K562 (cell line): ENCODE data around the gene MAD1L1. TPM values are rescaled to one million over a fixed set of nuclear protein-coding genes. Genes with fewer than 3 reads are reported as not detected.

Experiments
- CHD7 ChIP-seq: fragments of 200-600 bp; sonication (generic); IDR thresholded peaks from one replicate; pipeline ENCODE4 v1.6.1; 2012; ENCODE audit warnings: mild to moderate bottlenecking, low read depth, low read length, inconsistent platforms
- CSDE1 ChIP-seq, 2 experiments: fragments of 450-650 bp; IDR thresholded peaks; 2 replicates each; pipeline ENCODE4 v1.6.1; 2016; ENCODE audit warnings: mild to moderate bottlenecking in 1 of 2
- FOXP1 ChIP-seq: sonication (generic); formaldehyde crosslinking; IDR thresholded peaks from 2 replicates; pipeline ENCODE4 v1.8.0; 2022; ENCODE audit warnings: mild to moderate bottlenecking, missing genetic modification reagents
- PRDM10 ChIP-seq: fragments of 450-650 bp; IDR thresholded peaks from 2 replicates; pipeline ENCODE4 v1.6.1; 2018; ENCODE audit not compliant: partially characterized antibody
- RAD21 ChIP-seq, 2 experiments: fragments of 250-450 bp in 1 of 2; fragments of 450-650 bp in 1 of 2; sonication (Bioruptor Pico) in 1 of 2; formaldehyde crosslinking in 1 of 2; IDR thresholded peaks in 1 of 2; conservative IDR thresholded peaks in 1 of 2; 2 replicates each; pipeline versions ENCODE4 v1.4.0 to v1.8.0; 2020 to 2022; ENCODE audit warnings: mild to moderate bottlenecking in 2 of 2, moderate library complexity in 1 of 2
- SMAD1 ChIP-seq: fragments of 150-350 bp; IDR thresholded peaks from 2 replicates; pipeline ENCODE4 v1.6.1; 2014; ENCODE audit warnings: low read length, low read depth; ENCODE audit not compliant: partially characterized antibody
- polyA plus RNA-seq, 8 experiments: library from polyadenylated mRNA; depleted of rRNA in 4 of 8; stranded (reverse) in 5 of 8; unstranded in 3 of 8; fragments of >200 nt; fragmentation: Nextera tagmentation in 2 of 8; fragmentation: Illumina TruSeq in 1 of 8; extraction: Ambion mirVana in 2 of 8; extraction: Trizol in 1 of 8; gene quantifications; 2 replicates each; pipeline versions ENCODE4 v1.2.1 to v1.2.3, GENCODE V29; 2011 to 2014; ENCODE audit warnings: inconsistent platforms in 1 of 8, missing spikeins in 1 of 8
- total RNA-seq, 7 experiments: library from RNA; depleted of rRNA in 6 of 7; stranded (reverse); fragments of >200 nt in 6 of 7; fragmentation: Illumina TruSeq in 2 of 7; extraction: Trizol in 2 of 7; gene quantifications; 2 replicates each; pipeline versions ENCODE4 v1.2.1 to v1.2.3, GENCODE V29; 2011 to 2021; ENCODE audit warnings: low replicate concordance in 1 of 7
- TF ChIP-seq, protein P1 (sequence below): fragments of 450-650 bp; formaldehyde crosslinking; IDR thresholded peaks from 2 replicates; pipeline ENCODE4 v1.4.0; 2022; ENCODE audit warnings: missing genetic modification characterization
- TF ChIP-seq, protein P2 (sequence below): sonication (generic); formaldehyde crosslinking; IDR thresholded peaks from 2 replicates; pipeline ENCODE4 v1.8.1; 2023; ENCODE audit warnings: mild to moderate bottlenecking, missing genetic modification reagents, moderate library complexity

Gene MAD1L1
- total and polyA plus RNA-seq, 9 of the 15 experiments (the other 6 are each of a cell fraction or from before 2014, with no cell fraction given) = 1.7 to 89.7 (median 18.0) TPM

GRCh38 chr7:2022737-2023250 is 210.0 kb downstream of the MAD1L1 start (continued):
- TF ChIP-seq, protein P1, sequence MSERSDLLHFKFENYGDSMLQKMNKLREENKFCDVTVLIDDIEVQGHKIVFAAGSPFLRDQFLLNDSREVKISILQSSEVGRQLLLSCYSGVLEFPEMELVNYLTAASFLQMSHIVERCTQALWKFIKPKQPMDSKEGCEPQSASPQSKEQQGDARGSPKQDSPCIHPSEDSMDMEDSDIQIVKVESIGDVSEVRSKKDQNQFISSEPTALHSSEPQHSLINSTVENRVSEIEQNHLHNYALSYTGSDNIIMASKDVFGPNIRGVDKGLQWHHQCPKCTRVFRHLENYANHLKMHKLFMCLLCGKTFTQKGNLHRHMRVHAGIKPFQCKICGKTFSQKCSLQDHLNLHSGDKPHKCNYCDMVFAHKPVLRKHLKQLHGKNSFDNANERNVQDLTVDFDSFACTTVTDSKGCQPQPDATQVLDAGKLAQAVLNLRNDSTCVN = 0 out of 2 replicates have a peak, but pooled peaks have one; percentile 45
- TF ChIP-seq, protein P2, sequence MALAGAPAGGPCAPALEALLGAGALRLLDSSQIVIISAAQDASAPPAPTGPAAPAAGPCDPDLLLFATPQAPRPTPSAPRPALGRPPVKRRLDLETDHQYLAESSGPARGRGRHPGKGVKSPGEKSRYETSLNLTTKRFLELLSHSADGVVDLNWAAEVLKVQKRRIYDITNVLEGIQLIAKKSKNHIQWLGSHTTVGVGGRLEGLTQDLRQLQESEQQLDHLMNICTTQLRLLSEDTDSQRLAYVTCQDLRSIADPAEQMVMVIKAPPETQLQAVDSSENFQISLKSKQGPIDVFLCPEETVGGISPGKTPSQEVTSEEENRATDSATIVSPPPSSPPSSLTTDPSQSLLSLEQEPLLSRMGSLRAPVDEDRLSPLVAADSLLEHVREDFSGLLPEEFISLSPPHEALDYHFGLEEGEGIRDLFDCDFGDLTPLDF (CRISPR knock-in tag) = no peak
- TF ChIP-seq PRDM10 = no peak
- peak; percentile 86 for TF ChIP-seq SMAD1
- TF ChIP-seq CSDE1 (IDR thresholded peaks at IDR 0.05) = 0 out of 4 replicates have a peak, but pooled peaks of 1 of the 2 experiments have one; percentile 40
- TF ChIP-seq CHD7 = no peak
- TF ChIP-seq FOXP1 = no peak
- TF ChIP-seq RAD21 (CRISPR knock-in tag; conservative IDR thresholded peaks at IDR 0.05 in 1 of 2, IDR thresholded peaks at IDR 0.05 in 1 of 2) = no peak; a peak in 1 of 4 replicates
